ENCODE measurements around the gene VN1R5. TPM values are rescaled to one million over a fixed set of nuclear protein-coding genes. Genes with fewer than 3 reads are reported as not detected.
"Not testable (repeated sequence)": the region's sequence is repeated elsewhere in the genome, so short reads cannot be mapped to it uniquely, and the experiment has no call there.

The VN1R5 gene
- total and polyA plus RNA-seq, 4 experiments from 2014 or later = not detected

- Mint-ChIP-seq H3K27ac (peak overlapping the region in 6 of 7 donors; percentile 15 to 95 (median 73)), H3K36me3 (peaks cover under 1 to 17% of the 10 kb centered on the region in 2 donors), H3K4me3 (peak overlapping the region in 4 of 8 donors; percentile 5 to 81 (median 60)), H3K9me3 (peaks cover 0 to under 1% (median 0%) of the 10 kb centered on the region in 8 donors), H3K4me1 (peaks cover 36 to 56% (median 50%) of the 10 kb centered on the region in 4 donors), H3K27me3 (peaks cover under 1% of the 10 kb centered on the region in 2 donors)
- intact Hi-C loops (cut with micrococcal nuclease) = loop anchor here (10.0 kb wide), 1 partner anchor 182 kb away; no protein-coding TSS in a partner anchor
- Histone ChIP-seq H3K27ac (ENCODE audit: low read depth, low read length) (no peak overlapping the region), H3K36me3 (ENCODE audit: insufficient read depth, low read length) (no peaks in the 10 kb centered on the region), H3K4me1 (ENCODE audit: insufficient read depth, low read length) (peaks cover 50% of the 10 kb centered on the region), H3K4me3 (ENCODE audit: low read length in 2 of 2) (no peak overlapping the region), H3K27me3 (ENCODE audit: insufficient read depth, low read length) (no peaks in the 10 kb centered on the region), H3K9me3 (ENCODE audit: control insufficient read depth in 1 of 2, low read length in 2 of 2) (no peaks in the 10 kb centered on the region)
- CTCF ChIA-PET (ENCODE audit: partially characterized antibody) = interaction anchor here (1.2 kb wide), 1 partner anchor 160 kb away, joined by 3 read pairs; no protein-coding TSS in a partner anchor
- POLR2A ChIA-PET (ENCODE audit: partially characterized antibody) = interaction anchor here (1.3 to 1.4 kb wide), 2 partner anchors 135 to 177 kb away, joined by 3 read pairs; partner anchors contain the start of gene ZNF670
- no peak for DNase-seq
Observed at GRCh38 chr1:247212627-247213617, 43.0 kb upstream of the VN1R5 start.

DNA sequence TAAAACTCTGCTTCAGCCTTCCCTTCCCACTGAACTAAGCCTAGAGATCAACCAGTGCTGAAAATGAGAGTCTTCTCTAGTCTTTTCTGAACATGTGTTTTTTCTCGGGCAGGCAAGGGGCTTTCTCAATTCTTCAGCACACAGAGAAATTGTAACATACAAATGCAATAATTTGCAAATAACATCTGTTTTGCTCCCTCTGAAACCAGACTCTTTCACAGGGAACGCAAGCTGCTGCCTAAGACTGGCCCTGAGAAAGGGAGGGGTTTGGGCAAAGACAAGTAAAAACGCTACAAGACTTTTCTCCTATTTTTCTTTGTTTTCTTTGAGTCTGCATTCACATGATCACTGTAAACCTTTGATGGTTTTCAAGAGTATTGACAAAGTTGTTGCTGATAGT is 39.6 kb upstream of the VN1R5 start:
- H3K4me3 ChIP-seq (ENCODE audit: low read length in 2 of 2) = no peak overlapping the region
- no peaks in the 10 kb centered on the region for H3K36me3 ChIP-seq (ENCODE audit: insufficient read depth, low read length)
- no peak overlapping the region for H3K27ac ChIP-seq (ENCODE audit: low read depth, low read length)
- Mint-ChIP-seq H3K27me3 (peaks cover 3% of the 10 kb centered on the region in 2 donors), H3K9me3 (peaks cover 0 to 3% (median 0%) of the 10 kb centered on the region in 8 donors), H3K4me3 (peak overlapping the region in 4 of 8 donors; percentile 17 to 64 (median 57)), H3K36me3 (no peaks in the 10 kb centered on the region), H3K27ac (no peak overlapping the region), H3K4me1 (peaks cover 18 to 31% (median 26%) of the 10 kb centered on the region in 4 donors)
- H3K4me1 ChIP-seq (ENCODE audit: insufficient read depth, low read length) = peaks cover 25% of the 10 kb centered on the region
- no peak for DNase-seq
- H3K27me3 ChIP-seq (ENCODE audit: insufficient read depth, low read length) = no peaks in the 10 kb centered on the region
- intact Hi-C loops (cut with micrococcal nuclease) = loop anchor here (10.0 kb wide), 1 partner anchor 179 kb away; no protein-coding TSS in a partner anchor
- ChIA-PET CTCF (ENCODE audit: partially characterized antibody) (no interaction called here), POLR2A (ENCODE audit: partially characterized antibody) (no interaction called here)
- no peaks in the 10 kb centered on the region for H3K9me3 ChIP-seq (ENCODE audit: control insufficient read depth in 1 of 2, low read length in 2 of 2)

DNA sequence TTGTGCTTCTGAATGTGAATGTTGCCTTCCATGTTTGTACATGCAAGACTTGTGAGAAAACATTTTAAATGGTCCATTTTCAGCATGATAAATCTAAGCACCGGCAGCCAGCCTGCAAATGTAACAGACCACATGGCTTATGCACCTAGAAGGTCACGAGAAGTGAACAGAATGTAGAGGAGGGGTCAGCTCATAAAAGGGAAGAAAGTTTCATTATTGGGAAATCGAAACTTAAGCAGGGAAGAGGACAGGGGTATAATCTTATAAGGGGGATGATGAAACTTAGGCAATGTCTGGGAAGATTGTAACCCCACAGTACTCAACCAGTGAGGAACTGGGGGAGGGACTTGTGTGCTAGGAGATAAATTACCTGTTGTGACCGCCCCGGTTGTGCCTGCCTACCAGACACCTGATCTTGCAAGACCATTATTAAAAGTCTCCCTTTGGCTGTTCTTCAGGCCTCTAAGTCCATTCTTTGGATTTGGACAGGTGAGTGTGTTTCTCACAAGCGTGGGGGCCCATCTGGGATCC is 37.7 kb upstream of the VN1R5 start:
- intact Hi-C loops (cut with micrococcal nuclease) = loop anchor here (10.0 kb wide), 1 partner anchor 177 kb away; no protein-coding TSS in a partner anchor
- Histone ChIP-seq H3K9me3 (ENCODE audit: control insufficient read depth in 1 of 2, low read length in 2 of 2) (no peaks in the 10 kb centered on the region), H3K4me1 (ENCODE audit: insufficient read depth, low read length) (peaks cover 6% of the 10 kb centered on the region), H3K27ac (ENCODE audit: low read depth, low read length) (no peak overlapping the region), H3K27me3 (ENCODE audit: insufficient read depth, low read length) (no peaks in the 10 kb centered on the region), H3K4me3 (ENCODE audit: low read length in 2 of 2) (no peak overlapping the region), H3K36me3 (ENCODE audit: insufficient read depth, low read length) (no peaks in the 10 kb centered on the region)
- H3K27ac Mint-ChIP-seq = no peak overlapping the region
- peaks cover 10 to 12% of the 10 kb centered on the region in 2 donors for H3K27me3 Mint-ChIP-seq
- peaks cover 2 to 14% (median 7%) of the 10 kb centered on the region in 4 donors for H3K4me1 Mint-ChIP-seq
- H3K4me3 Mint-ChIP-seq = no peak overlapping the region
- ChIA-PET CTCF (ENCODE audit: partially characterized antibody) (no interaction called here), POLR2A (ENCODE audit: partially characterized antibody) (no interaction called here)
- H3K36me3 Mint-ChIP-seq = peaks cover 0 to 4% of the 10 kb centered on the region in 2 donors
- peaks cover 0 to 11% (median 4%) of the 10 kb centered on the region in 8 donors for H3K9me3 Mint-ChIP-seq
- no peak for DNase-seq

DNA sequence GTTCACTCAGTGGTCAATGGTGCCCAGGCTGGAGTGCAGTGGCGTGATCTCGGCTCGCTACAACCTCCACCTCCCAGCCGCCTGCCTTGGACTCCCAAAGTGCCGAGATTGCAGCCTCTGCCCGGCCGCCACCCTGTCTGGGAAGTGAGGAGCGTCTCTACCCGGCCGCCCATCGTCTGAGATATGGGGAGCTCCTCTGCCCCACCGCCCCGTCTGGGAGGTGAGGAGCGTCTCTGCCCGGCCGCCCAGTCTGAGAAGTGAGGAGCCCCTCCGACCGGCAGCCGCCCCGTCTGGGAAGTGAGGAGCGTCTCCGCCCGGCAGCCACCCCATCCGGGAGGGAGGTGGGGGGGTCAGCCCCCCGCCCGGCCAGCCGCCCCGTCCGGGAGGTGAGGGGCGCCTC is 35.6 kb upstream of the VN1R5 start:
- POLR2A ChIA-PET (ENCODE audit: partially characterized antibody); H3K4me3 Mint-ChIP-seq; intact Hi-C loops (cut with micrococcal nuclease); DNase-seq; CTCF ChIA-PET (ENCODE audit: partially characterized antibody); H3K27me3 ChIP-seq (ENCODE audit: insufficient read depth, low read length); H3K4me1 ChIP-seq (ENCODE audit: insufficient read depth, low read length); H3K4me1 Mint-ChIP-seq; H3K9me3 ChIP-seq (ENCODE audit: control insufficient read depth in 1 of 2, low read length in 2 of 2); H3K36me3 ChIP-seq (ENCODE audit: insufficient read depth, low read length); H3K4me3 ChIP-seq (ENCODE audit: low read length in 2 of 2); H3K36me3 Mint-ChIP-seq; H3K27ac ChIP-seq (ENCODE audit: low read depth, low read length); H3K27ac Mint-ChIP-seq: not testable (repeated sequence)
- Mint-ChIP-seq H3K27me3 (peaks cover 18 to 24% of the 10 kb centered on the region in 2 donors), H3K9me3 (peaks cover 5 to 27% (median 19%) of the 10 kb centered on the region in 8 donors)

DNA sequence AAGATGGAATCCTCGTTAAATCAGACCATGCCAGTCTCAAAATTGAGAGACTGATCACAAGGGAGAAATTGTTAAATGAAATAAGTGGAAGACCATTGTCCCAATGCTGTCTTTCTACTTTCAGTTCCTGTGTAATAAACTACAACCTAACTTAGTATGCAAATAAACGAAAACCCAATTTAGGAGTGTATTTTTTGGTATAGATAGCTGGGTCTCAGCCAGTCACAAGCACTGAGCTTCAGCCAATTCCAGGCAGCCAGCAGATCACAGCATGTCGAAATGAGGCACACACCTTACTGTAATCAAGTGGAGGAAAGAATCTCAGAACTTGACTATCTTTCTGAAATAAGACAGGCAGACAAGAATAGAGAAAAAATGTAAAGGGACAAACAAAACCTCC is 33.0 kb upstream of the VN1R5 start:
- Histone ChIP-seq H3K9me3 (ENCODE audit: control insufficient read depth in 1 of 2, low read length in 2 of 2) (no peaks in the 10 kb centered on the region), H3K27ac (ENCODE audit: low read depth, low read length) (no peak overlapping the region), H3K4me1 (ENCODE audit: insufficient read depth, low read length) (no peaks in the 10 kb centered on the region), H3K36me3 (ENCODE audit: insufficient read depth, low read length) (no peaks in the 10 kb centered on the region), H3K4me3 (ENCODE audit: low read length in 2 of 2) (no peak overlapping the region), H3K27me3 (ENCODE audit: insufficient read depth, low read length) (peaks cover 4% of the 10 kb centered on the region)
- ChIA-PET POLR2A (ENCODE audit: partially characterized antibody) (interaction anchor here (0.7 kb wide), 1 partner anchor 95 kb away, joined by 3 read pairs; no protein-coding TSS in a partner anchor), CTCF (ENCODE audit: partially characterized antibody) (no interaction called here)
- Mint-ChIP-seq H3K4me1 (no peaks in the 10 kb centered on the region), H3K36me3 (peaks cover 9% of the 10 kb centered on the region in 2 donors), H3K9me3 (peaks cover 7 to 33% (median 28%) of the 10 kb centered on the region in 8 donors), H3K27me3 (peaks cover 18 to 24% of the 10 kb centered on the region in 2 donors), H3K27ac (no peak overlapping the region), H3K4me3 (no peak overlapping the region)
- DNase-seq = no peak
- intact Hi-C loops (cut with micrococcal nuclease) = no loop called here

- DNase-seq = no peak
- Histone ChIP-seq H3K4me3 (ENCODE audit: low read length in 2 of 2) (no peak overlapping the region), H3K27ac (ENCODE audit: low read depth, low read length) (no peak overlapping the region), H3K36me3 (ENCODE audit: insufficient read depth, low read length) (no peaks in the 10 kb centered on the region), H3K9me3 (ENCODE audit: control insufficient read depth in 1 of 2, low read length in 2 of 2) (no peaks in the 10 kb centered on the region), H3K4me1 (ENCODE audit: insufficient read depth, low read length) (no peaks in the 10 kb centered on the region), H3K27me3 (ENCODE audit: insufficient read depth, low read length) (peaks cover 4% of the 10 kb centered on the region)
- Mint-ChIP-seq H3K4me3 (no peak overlapping the region), H3K36me3 (peaks cover 16 to 17% of the 10 kb centered on the region in 2 donors), H3K9me3 (peaks cover 7 to 47% (median 41%) of the 10 kb centered on the region in 8 donors), H3K27ac (no peak overlapping the region), H3K27me3 (peaks cover 23 to 28% of the 10 kb centered on the region in 2 donors), H3K4me1 (no peaks in the 10 kb centered on the region)
- ChIA-PET POLR2A (ENCODE audit: partially characterized antibody) (no interaction called here), CTCF (ENCODE audit: partially characterized antibody) (no interaction called here)
- intact Hi-C loops (cut with micrococcal nuclease) = no loop called here
Observed at GRCh38 chr1:247224822-247225221, 31.1 kb upstream of the VN1R5 start.

- no peaks in the 10 kb centered on the region for H3K4me1 Mint-ChIP-seq
- peak overlapping the region in 1 of 8 donors; percentile 41 for H3K4me3 Mint-ChIP-seq
- H3K36me3 Mint-ChIP-seq = peaks cover 16% of the 10 kb centered on the region in 2 donors
- intact Hi-C loops (cut with micrococcal nuclease) = no loop called here
- no peaks in the 10 kb centered on the region for H3K36me3 ChIP-seq (ENCODE audit: insufficient read depth, low read length)
- DNase-seq = no peak
- peaks cover 25 to 26% of the 10 kb centered on the region in 2 donors for H3K27me3 Mint-ChIP-seq
- no peak overlapping the region for H3K27ac Mint-ChIP-seq
- H3K4me3 ChIP-seq (ENCODE audit: low read length in 2 of 2) = no peak overlapping the region
- ChIA-PET CTCF (ENCODE audit: partially characterized antibody) (no interaction called here), POLR2A (ENCODE audit: partially characterized antibody) (no interaction called here)
- no peaks in the 10 kb centered on the region for H3K4me1 ChIP-seq (ENCODE audit: insufficient read depth, low read length)
- H3K9me3 ChIP-seq (ENCODE audit: control insufficient read depth in 1 of 2, low read length in 2 of 2) = no peaks in the 10 kb centered on the region
- no peak overlapping the region for H3K27ac ChIP-seq (ENCODE audit: low read depth, low read length)
- peaks cover 4% of the 10 kb centered on the region for H3K27me3 ChIP-seq (ENCODE audit: insufficient read depth, low read length)
- peaks cover 11 to 46% (median 40%) of the 10 kb centered on the region in 8 donors for H3K9me3 Mint-ChIP-seq
Observed at GRCh38 chr1:247228133-247228532, 27.7 kb upstream of the VN1R5 start.
